ENCODE data around the gene OVOL1.

DNA sequence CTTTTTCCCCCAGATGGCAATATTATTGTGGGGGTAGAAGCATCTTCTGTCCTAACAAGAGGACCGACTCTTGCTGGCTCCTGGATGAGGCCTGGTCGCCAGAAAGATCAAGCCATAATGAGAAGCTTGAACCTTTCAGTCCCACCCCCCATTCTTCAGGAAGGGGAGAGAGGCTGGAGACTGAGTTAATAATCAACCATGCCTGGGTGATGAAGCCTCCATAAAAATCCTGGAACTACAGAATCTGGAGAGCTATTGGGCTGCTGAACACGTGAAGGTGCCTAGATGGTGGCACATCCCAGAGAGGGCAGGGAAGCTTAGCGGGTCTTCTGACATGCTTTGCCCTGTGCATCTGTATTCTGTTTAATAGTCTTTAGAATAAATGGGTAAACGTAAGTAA lies 22.4 kb upstream of the OVOL1 start:
- no peak for TF ChIP-seq EZH2 (IDR thresholded peaks at IDR 0.05; ENCODE audit: low read depth)
- TF ChIP-seq, protein P1, sequence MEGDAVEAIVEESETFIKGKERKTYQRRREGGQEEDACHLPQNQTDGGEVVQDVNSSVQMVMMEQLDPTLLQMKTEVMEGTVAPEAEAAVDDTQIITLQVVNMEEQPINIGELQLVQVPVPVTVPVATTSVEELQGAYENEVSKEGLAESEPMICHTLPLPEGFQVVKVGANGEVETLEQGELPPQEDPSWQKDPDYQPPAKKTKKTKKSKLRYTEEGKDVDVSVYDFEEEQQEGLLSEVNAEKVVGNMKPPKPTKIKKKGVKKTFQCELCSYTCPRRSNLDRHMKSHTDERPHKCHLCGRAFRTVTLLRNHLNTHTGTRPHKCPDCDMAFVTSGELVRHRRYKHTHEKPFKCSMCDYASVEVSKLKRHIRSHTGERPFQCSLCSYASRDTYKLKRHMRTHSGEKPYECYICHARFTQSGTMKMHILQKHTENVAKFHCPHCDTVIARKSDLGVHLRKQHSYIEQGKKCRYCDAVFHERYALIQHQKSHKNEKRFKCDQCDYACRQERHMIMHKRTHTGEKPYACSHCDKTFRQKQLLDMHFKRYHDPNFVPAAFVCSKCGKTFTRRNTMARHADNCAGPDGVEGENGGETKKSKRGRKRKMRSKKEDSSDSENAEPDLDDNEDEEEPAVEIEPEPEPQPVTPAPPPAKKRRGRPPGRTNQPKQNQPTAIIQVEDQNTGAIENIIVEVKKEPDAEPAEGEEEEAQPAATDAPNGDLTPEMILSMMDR (conservative IDR thresholded peaks at IDR 0.05): no peak
